NCI-H1436 treated with DMSO at 0.1 percent for 48 hours (cell line): ENCODE results near the gene HES6.
A peak's percentile ranks its signal among the peaks of the same experiment; 100 is the strongest.
"Not testable (repeated sequence)": the region's sequence is repeated elsewhere in the genome, so short reads cannot be mapped to it uniquely, and the experiment has no call there.

Source experiments
- DNase-seq: peaks from one replicate; lab custom pipeline; 2025; lab: John Stamatoyannopoulos, UW

Gene HES6

DNA sequence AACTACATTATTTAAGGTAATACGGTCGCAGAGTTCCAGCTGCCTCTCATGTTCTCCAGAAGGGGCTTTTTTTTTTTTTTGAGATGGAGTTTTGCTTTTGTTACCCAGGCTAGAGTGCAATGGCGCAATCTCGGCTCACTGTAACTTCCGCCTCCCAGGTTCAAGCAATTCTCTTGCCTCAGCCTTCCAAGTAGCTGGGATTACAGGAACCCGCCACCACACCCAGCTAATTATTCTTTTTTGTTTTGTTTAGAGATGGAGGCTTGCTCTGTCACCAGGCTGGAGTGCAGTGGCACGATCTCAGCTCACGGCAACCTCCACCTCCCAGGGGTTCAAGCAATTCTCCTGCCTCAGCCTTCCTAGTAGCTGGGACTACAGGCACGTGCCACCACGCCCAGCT lies 33.6 kb upstream of the HES6 start:
- not testable (repeated sequence) for DNase-seq

DNA sequence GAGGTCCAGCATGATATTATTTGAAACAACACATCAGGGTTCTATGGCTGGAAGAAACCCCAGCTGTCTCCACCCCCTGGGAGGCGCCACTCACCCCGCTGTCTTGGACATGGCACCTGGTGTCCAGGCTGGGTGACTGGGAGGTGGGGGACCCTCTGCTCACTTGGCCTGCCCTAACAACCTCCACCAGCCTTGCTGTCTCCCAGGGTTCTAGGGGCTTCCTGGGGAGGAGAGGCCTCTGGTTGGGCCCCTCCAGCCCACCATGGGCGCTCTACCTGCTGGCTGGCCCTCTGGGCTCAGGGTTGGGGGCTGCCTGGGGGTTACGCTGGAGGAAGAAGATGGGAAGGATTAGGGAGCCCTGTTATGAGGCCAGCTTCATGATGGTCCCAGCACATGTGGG lies 32.3 kb upstream of the HES6 start:
- no peak for DNase-seq

DNA sequence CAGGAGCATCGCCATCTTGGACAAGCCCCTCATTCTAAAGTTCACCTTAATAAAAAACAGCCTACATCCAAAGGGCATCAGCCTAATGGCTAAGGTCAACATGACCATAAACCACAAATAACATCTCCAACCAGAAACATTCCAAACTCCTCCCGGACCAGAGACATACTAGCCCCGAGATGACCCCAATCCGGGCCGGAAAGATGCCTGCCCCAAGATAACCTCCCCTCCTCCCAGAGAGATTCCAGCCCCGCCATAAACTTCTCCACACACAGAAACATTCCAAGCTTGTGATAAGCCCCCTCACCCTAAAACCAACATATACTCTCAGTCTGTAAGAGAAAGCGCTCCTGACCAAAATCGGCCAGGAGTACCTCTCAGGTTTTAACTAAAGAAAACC lies 31.8 kb upstream of the HES6 start:
- not testable (repeated sequence) for DNase-seq

DNA sequence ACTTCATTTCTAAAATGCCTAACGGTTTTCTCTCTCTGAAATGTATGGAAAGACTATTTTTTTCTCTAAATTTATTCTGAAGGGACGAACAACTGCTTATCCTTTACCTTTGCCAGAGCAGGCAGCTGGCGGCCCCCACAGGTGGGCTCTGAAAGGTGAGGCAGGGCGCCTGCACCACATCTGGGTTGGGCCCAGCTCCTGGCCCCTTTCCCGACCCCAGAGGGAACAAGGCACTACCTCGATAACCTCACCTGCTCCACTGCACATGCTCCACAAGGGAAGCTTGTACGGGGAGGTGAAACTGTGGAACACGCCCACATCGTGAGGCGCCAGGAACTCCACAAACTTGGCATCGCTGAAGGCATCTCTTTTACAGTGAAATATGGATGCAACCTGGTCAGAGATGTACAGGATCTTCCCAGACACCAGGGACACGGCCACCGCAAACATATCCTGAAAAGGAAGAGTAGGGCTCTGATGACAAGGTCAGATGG lies 31.3 kb upstream of the HES6 start:
- DNase-seq, result no peak

DNA sequence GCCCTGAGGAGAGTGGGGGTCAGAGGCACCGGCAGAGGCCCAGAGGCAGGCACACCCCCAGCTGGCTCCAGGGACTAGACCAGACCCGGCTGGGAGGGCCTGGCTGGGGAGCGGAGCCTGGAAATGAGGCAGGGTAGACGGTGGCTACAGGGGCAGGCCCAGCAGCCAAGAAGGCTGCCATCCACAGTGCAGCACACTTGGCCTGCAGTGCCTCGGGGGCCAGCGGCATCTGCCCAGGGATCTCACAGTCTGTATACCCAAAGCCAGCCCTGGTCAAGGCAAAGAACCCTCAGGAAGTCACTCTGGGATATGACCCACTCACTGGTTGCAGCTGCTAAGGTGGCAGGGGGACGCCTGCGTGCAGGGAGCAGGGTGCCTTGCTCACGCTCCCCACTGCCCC lies 30.8 kb upstream of the HES6 start:
- DNase-seq, result no peak

DNA sequence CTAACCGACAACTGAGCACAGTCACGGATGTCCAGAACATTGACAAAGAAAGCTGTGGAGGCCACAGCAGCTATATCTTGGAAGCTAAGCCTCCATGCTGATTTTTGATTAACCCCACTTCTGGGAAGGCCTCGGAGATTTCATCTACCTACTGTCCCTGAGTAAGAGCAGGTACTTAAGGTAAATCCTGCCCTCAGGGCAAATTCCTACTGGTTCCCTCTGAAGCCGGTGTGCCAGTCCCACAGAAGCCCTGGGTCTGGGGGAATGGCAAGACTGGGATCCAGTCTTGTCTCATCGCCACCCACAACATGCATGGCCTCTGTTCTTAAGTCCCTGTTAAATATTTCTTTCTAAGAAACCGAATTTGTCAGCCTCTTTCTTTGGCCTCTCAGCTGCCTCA lies 29.9 kb upstream of the HES6 start:
- DNase-seq, result no peak

DNA sequence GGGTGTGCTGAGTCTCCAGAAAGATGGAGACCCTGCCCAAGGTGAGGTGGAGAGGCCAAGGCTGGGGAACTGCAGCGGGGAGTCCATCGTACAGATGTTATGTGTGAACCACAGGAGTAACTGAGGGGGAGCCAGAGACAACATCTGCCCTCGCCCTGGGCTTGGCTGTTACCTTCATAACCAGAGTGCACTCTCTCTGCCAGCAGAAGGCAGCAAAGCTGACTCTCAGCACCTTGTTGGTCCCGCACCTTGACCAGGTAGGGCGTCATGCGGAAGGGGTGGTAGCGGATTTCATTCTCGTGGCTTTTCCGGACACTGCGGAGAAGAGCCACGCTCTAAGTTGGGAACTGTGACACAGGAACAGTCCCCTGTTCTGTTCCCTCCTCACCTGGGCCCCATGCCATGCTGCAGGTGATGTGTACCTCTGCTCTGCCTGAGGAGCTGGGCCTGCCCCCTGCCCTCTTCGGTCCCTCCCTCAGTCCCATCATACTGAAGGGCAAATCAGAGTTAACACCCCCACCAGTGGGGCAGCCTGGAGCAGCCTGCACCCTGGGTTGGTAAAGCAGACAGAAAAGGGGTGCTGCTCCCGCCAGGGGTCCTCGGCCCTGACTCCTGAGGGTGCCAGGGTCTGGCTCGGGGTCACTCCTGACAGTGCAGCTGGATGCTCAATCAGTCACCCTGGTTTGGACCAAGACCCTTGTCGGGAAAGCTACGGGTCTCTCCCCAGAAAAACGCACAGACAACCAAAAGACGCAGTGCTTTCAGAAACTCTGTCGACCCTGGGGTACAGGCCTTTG lies 28.2 kb upstream of the HES6 start:
- DNase-seq, result no peak

DNA sequence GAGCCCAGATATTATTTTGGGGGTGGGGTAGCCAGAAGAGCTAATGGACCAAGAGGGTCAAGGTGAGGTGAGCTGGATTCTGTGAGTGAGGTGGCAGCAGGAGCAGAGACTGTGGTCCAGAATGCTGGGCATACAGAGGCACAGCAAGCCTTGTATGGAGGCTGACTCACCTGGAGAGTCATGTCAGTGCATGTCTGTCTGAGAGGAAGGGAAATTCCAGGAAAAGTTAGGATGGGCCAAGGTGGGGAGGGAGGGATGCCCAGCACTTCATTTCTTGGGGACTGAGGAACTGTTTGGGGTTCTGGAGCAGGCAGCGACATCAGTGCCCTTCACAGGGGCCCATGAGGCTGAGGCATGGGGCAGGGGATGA lies 27.5 kb upstream of the HES6 start:
- DNase-seq, result no peak

DNA sequence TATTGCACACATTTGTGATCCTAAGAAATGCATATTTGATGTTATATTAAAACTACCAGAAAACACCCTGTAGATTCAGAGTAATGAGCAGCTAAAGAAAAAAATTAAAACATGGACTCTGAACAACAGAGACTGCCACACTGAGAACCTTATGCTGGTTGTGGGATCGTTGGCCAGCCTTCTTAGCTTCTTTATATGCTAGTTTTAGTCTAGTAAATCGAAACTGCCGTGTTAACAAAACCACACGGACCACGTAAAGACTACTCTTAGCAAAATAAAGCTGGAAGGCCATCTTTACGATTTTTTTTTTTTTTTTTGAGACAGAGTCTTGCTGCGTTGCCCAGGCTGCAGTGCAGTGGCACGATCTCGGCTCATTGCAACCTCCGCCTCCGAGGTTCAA lies 25.8 kb upstream of the HES6 start:
- no peak for DNase-seq

DNA sequence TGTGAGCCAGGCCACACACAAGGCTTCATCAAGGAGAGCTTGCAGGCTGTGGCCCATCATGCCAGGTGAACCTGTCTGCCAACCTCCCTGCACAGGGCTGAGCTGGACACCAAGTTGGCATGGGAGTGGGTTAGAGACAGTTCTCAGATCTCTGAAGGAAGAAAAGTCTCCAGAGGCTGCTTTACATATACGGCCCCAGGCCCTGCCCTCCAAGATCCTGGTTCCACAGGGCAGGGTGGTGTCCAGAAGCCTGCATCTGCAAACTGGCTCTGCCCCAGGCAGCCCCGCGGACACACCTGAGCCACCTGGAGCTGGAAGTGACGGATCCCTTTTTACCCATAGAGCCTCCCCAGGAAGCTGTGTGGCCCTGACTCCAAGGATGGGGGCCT lies 24.2 kb upstream of the HES6 start:
- DNase-seq, result no peak

DNA sequence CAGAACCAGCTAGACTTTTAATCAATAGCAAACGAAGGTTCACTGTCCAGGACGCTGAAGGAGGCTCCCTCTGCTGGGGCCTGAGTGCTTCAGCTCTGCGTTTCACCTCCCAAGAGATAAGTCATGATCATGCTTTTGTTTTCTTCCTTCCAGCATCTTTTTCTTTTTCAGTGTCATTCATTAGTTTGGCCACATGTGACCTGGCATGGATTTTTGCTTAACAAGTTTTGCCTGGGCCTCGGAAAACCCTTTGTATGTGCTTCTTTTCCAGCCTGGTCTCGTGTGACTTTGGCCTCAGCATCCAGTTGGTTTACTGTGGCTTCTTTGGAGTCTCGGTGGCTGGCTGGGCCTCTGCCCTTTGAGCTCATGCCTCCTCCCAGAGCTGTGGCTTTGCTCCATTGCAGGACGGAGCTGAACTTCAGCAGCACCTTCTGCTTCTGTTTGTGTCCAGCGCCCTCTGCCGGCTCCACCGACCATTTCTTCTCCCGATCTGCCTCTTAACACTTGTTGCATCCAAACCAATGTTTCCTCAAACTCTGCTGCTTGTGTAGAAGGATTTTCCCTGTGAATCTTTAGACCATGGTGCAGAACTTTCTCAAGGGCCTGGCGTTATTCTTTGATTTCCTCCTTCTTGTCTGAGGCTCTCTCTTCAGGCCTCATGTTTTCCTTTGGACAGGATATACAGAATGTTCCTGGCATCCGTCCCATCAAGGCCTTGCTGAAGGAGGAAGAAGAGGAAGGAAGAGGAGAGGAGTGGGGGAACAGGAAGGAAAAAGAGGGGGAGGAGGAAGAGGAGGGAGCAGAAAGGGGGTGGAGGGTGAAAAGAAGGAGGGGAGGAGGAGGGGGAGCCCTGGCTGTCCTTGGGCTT lies 23.6 kb upstream of the HES6 start:
- peak; percentile 25 for DNase-seq

DNA sequence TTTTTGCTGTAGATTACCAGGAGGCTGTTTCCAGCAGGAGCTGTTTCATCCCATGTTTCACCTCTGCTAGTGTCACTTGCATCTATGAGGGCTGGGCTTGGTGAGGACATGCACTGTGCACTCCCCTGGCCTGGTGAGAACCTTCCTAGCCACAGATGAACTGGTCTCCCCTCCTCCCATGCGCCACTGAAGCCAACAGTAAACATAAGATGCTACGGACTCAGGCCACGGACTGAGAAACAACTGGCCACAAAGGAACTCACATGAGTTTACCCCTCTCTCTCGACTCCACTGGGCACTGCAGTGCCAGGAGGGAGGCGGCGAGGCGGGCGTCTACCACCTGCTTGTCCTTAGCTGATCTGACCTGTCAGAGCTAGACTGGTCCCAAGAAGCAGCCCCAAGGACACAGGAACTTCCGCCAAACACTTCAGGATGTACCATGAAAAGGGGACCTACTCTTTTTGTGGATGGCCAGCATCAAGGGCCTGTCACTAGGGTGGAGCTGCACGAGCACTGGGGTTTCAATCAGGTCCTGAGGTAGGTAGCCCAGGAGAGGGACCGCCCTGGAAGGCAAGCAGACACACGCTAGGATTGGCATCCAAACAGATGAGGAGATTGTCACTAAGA lies 22.8 kb upstream of the HES6 start:
- no peak for DNase-seq

DNA sequence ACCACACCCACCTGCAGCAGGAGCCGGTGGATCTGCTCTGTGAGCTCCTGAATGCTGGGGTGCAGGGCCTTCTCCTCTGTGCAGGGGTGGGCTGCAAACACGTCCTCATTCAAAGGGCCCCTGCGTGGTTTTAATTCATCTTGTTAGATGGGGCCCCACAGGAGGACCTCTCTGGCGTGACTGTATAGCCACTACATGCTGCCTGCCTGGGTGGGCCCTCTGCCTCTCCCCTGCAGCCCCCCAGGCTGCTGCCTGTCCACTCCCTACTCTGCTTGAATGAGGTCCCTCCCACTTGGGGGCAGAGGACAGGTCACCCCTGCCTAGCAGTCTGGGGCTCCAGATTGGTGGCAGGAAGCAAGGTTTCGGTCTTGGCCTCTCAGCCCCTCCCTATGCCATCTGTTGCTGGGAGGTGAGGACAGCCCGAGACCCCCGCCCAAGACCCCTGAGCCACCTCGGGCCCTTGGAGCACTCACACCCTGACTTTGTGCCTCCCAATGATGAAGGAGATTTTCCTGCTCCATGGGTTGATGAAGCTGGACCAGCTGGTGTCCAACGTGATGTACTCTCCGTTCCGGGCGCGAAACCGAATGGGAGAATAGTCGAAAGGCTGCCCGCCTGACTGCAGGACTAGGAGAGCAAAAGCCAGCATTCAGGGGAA lies 22.0 kb upstream of the HES6 start:
- DNase-seq, result no peak

DNA sequence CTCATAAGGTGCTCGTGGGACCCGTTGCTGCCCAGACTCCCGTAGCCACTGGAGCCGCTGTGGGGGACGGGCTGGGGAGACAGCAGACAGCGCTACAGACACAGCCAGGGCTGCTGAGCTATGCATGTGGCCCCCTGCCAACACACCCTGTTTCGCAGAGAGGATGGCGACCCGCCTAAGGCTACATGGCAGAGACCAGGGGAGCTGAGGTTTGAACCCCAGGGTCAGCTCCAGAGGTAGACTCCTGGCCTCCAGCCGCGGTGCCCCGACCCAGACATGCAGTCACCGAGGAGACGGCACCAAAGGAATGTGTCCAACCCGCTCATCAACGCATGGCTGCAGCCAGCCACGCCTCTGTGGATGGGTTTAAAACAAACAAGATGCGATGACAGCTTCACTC lies 21.0 kb upstream of the HES6 start:
- no peak for DNase-seq

DNA sequence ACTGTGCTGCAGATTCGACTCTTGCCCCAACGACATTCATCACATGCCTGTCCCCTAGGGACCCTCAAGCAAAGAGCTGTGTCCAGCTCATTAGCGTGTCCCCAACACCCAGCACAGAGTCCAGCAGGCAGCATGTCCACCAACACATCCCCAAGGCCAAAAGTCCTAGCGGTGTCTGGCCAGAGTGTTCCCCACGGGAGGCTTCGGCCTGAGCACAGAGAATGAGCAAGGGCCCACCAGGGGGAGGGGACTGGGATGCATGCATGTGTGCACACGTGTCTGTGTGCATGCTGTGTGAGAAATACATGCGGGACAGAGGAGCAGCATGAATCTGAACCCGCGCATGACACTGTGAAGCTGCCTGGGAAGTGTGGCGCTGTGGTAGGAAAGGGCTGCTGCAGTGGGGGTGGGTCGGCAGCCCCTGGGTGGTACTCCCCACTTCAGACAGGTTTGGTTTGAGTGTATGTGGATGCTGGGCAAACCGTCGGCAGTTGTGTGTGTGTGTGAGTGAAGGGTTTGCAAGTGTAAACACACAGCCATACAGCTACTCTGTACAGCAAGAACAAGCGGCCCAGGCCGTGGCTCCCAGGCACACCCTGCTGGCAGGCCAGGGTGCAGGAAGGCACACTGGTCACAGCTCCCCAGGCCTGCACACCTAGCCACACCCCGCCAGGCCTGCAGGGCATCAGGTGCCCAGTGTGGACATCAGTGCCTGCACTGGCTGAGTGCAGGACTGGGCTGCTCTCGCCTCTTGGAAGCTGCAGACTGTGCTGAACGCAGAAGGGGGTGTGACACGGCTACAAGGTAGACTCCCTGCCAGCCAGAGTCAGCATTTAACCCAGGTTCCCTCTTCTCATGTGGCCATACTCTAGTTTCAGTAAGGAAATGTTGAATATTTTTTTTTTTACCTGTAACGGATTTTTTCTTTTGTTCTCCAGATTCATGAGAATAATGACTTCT lies 19.5 kb upstream of the HES6 start:
- no peak for DNase-seq

DNA sequence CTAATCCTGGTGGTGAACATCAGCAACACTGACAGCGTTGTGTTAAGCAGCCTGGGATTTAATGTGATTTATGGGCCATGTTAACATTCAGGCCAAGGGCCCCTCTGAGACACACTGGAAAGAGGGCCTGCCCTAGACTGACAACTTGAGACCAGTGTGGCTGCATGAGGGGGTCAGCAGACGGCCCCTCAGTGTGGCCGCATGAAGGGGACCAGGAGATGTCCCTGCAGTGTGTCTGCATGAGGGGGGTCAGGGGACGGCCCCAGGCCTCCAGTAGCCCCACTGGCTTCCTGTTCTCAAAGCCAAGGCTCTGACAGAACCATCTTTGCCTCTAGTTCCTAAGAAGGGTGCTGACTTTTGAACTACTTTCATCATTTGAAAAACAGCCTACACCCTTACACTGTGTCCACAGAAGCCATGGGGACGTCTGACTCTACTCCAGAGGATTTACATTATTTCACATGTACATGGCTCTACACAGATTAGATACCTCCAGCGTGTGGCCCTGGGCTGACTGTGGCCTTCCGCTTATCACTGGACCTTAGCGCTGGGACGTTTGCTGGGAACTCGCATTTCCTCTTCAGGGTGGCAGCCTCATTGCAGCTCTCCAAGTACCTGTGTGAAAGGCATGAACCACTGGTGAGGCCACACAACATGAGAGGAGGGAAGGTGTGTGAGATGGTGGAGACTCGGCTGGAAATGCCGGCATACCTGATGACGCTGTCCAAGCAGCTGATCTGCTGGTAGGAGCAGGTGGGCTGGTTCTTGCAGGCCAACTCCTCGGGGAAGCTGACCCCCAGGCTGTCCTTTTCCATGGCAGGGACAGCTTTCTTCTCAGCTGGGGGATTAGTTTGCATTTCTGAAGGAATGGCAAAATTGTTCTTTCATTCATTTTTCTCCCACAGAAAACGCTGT lies 18.2 kb upstream of the HES6 start:
- no peak for DNase-seq

DNA sequence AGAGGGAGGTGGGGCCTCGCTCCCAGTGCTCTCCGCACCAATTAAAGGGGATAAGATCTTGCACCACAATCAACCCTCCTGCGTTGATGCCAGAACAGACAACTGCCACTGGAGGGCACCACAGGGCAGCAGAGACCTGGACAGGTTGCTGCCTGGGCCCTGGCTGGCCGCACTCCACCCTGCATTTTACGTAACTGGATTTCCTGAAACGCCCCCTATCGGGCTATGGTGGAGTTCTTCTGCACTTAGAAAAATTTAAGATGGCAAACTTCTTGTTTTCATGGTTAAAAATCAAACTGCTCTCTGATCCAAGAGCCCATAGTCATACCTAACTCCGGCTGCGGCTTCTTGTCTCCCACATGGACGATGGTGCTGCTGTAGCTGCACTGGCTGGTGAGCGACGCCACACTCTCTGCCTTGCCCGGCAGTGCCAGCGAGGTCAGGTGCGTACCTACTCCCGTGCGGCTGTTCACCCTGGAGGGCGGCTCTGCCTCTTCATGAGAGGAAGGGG lies 16.8 kb upstream of the HES6 start:
- peak; percentile 30 for DNase-seq

DNA sequence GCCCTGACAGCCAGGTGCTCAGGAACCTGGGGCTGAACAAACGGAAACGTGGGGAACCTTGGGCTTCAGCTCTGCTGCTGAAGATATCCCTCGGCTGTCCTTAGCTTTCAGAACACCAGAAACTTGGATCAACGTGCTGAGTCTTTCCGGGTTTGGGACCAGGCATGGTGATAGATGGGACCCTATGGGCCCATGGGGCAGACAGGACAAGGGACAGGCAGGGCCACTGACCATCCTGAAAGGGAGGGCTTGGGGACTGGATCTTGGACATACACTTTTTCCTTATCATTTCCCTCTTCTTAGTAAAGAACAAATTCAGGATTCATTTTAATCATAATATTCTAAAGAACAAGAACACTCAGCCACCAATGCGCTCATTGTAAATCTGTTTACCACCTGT lies 16.3 kb upstream of the HES6 start:
- no peak for DNase-seq

DNA sequence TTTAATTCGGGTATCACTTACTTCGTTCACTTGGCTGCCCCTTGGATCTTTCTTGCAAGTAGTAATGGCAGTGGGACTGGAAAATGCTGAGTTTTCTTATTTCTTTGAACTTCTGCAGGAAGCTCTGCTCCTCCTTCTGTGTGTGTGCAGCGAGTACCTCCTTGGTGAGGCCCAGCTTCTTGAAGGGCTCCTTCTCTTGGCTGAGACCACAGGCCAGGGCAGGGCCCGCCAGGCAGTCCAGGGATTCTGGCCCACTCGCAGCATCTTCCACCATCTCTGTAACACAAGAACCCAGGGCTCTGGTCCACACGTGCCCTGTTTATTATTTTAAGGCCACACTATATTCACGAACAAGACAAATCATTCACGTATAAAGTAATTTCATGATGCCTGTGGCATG lies 15.8 kb upstream of the HES6 start:
- DNase-seq, result no peak

DNA sequence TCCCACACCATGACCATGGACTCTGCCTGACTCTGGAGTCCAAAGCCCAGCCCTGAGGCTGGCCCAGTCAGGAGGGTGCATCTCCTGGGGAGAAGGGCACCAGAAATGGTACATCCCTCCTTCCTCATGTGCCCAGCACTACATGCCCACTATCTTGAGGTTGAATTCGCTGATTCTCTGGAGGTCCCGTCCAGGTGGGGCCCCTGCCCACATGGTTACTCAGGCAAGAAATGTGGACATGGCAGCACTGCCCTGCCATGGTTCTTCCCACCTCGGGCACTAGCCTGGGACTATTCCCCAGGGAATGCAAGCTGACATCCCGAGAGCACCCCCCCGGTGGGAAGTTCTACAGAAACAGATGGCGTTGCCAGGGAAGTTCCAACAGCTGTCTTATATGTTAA lies 15.3 kb upstream of the HES6 start:
- DNase-seq, result no peak
